NCI-H1436 (cell line): ENCODE measurements around the gene IRF2.
A peak's percentile ranks its signal among the peaks of the same experiment; 100 is the strongest.

Source experiments
- DNase-seq: peaks from one replicate; lab custom pipeline; 2025; lab: John Stamatoyannopoulos, UW

The IRF2 gene

GRCh38 chr4:184368290-184368689 is 106.1 kb downstream of the IRF2 start:
- no peak for DNase-seq

- no peak for DNase-seq
These were observed 110.0 kb downstream of the IRF2 start for GRCh38 chr4:184364100-184364921.

GRCh38 chr4:184363258-184363657 is 111.1 kb downstream of the IRF2 start:
- no peak for DNase-seq

- DNase-seq = no peak
These were observed 112.0 kb downstream of the IRF2 start for GRCh38 chr4:184362396-184362795.

- no peak for DNase-seq
These were observed 112.9 kb downstream of the IRF2 start for GRCh38 chr4:184361443-184361842.

GRCh38 chr4:184359888-184360287 is 114.5 kb downstream of the IRF2 start:
- DNase-seq = no peak

- no peak for DNase-seq
These were observed 115.7 kb downstream of the IRF2 start for GRCh38 chr4:184358521-184359232.

- no peak for DNase-seq
These were observed 116.6 kb downstream of the IRF2 start for GRCh38 chr4:184357772-184358171.

GRCh38 chr4:184357165-184357564 is 117.2 kb downstream of the IRF2 start:
- DNase-seq = no peak

GRCh38 chr4:184356366-184356765 is 118.0 kb downstream of the IRF2 start:
- DNase-seq = no peak

GRCh38 chr4:184355857-184356256 is 118.5 kb downstream of the IRF2 start:
- no peak for DNase-seq

- no peak for DNase-seq
These were observed 119.2 kb downstream of the IRF2 start for GRCh38 chr4:184355111-184355604.

GRCh38 chr4:184352891-184353290 is 121.5 kb downstream of the IRF2 start:
- DNase-seq = no peak

GRCh38 chr4:184351560-184352451 is 122.5 kb downstream of the IRF2 start:
- DNase-seq = no peak

GRCh38 chr4:184350964-184351363 is 123.4 kb downstream of the IRF2 start:
- no peak for DNase-seq

- DNase-seq = no peak
These were observed 124.0 kb downstream of the IRF2 start for GRCh38 chr4:184350213-184350817.

GRCh38 chr4:184349283-184350039 is 124.9 kb downstream of the IRF2 start:
- DNase-seq = no peak

GRCh38 chr4:184348311-184349233 is 125.8 kb downstream of the IRF2 start:
- DNase-seq = no peak

- peak; percentile 80 for DNase-seq
These were observed 126.8 kb downstream of the IRF2 start for GRCh38 chr4:184347251-184348239.
